Parathyroid adenoma (tissue), 2 donors: ENCODE data around the gene RAB3A.

Experiments
- H2AFZ ChIP-seq: fragments of 300-600 bp; sonication (generic); one replicate; pipeline ENCODE4 v1.7.0; 2017; ENCODE audit warnings: antibody characterized with exemption, mild to moderate bottlenecking
- H3K27ac ChIP-seq: fragments of 300-600 bp; sonication (generic); one replicate; pipeline ENCODE4 v1.7.0; 2017
- H3K27me3 ChIP-seq: fragments of 300-600 bp; sonication (generic); one replicate; pipeline ENCODE4 v1.7.0; 2017; ENCODE audit warnings: low read length; ENCODE audit not compliant: control insufficient read depth, insufficient read depth
- H3K36me3 ChIP-seq: fragments of 300-600 bp; sonication (generic); one replicate; pipeline ENCODE4 v1.7.0; 2017; ENCODE audit warnings: low read length; ENCODE audit not compliant: control insufficient read depth, insufficient read depth
- H3K4me1 ChIP-seq: fragments of 300-600 bp; sonication (generic); one replicate; pipeline ENCODE4 v1.7.0; 2017; ENCODE audit warnings: control low read depth
- H3K4me2 ChIP-seq: fragments of 300-600 bp; sonication (generic); one replicate; pipeline ENCODE4 v1.7.0; 2017; ENCODE audit warnings: low read length
- H3K4me3 ChIP-seq: fragments of 300-600 bp; sonication (generic); one replicate; pipeline ENCODE4 v1.7.0; 2017; ENCODE audit warnings: low read depth, low read length
- H3K79me2 ChIP-seq: fragments of 300-600 bp; sonication (generic); one replicate; pipeline ENCODE4 v1.7.0; 2017; ENCODE audit warnings: control low read depth
- H3K9ac ChIP-seq: fragments of 300-600 bp; sonication (generic); one replicate; pipeline ENCODE4 v1.7.0; 2017; ENCODE audit warnings: mild to moderate bottlenecking
- H3K9me3 ChIP-seq: fragments of 300-600 bp; sonication (generic); one replicate; pipeline ENCODE4 v1.7.0; 2017; ENCODE audit warnings: low read length; ENCODE audit not compliant: control insufficient read depth
- CTCF ChIP-seq: fragments of 300-600 bp; sonication (generic); IDR thresholded peaks from one replicate; pipeline ENCODE4 v1.7.0; 2017; ENCODE audit warnings: antibody characterized with exemption, mild to moderate bottlenecking
- donor health status: primary hyperparathyroidism.

RAB3A gene

GRCh38 chr19:18155095-18156087 lies 48.5 kb downstream of the RAB3A start:
- Histone ChIP-seq H3K4me2 (no peak overlapping the region), H3K4me1 (peaks cover 30% of the 10 kb centered on the region), H3K27me3 (no peaks in the 10 kb centered on the region), H3K27ac (peak overlapping the region; percentile 86), H3K9me3 (no peaks in the 10 kb centered on the region), H3K4me3 (no peak overlapping the region), H3K36me3 (no peaks in the 10 kb centered on the region), H3K79me2 (peaks cover 3% of the 10 kb centered on the region), H2AFZ (no peak overlapping the region), H3K9ac (no peak overlapping the region)
- no peak for TF ChIP-seq CTCF

- Histone ChIP-seq H3K4me3 (peak overlapping the region; percentile 90), H3K27ac (peak overlapping the region; percentile 98), H2AFZ (peak overlapping the region; percentile 79), H3K9ac (peak overlapping the region; percentile 85), H3K36me3 (no peaks in the 10 kb centered on the region), H3K4me2 (peak overlapping the region; percentile 96), H3K27me3 (no peaks in the 10 kb centered on the region), H3K4me1 (peaks cover 28% of the 10 kb centered on the region), H3K79me2 (peaks cover 3% of the 10 kb centered on the region), H3K9me3 (no peaks in the 10 kb centered on the region)
- no peak for TF ChIP-seq CTCF
Observed at GRCh38 chr19:18153556-18154134, 50.2 kb downstream of the RAB3A start.

DNA sequence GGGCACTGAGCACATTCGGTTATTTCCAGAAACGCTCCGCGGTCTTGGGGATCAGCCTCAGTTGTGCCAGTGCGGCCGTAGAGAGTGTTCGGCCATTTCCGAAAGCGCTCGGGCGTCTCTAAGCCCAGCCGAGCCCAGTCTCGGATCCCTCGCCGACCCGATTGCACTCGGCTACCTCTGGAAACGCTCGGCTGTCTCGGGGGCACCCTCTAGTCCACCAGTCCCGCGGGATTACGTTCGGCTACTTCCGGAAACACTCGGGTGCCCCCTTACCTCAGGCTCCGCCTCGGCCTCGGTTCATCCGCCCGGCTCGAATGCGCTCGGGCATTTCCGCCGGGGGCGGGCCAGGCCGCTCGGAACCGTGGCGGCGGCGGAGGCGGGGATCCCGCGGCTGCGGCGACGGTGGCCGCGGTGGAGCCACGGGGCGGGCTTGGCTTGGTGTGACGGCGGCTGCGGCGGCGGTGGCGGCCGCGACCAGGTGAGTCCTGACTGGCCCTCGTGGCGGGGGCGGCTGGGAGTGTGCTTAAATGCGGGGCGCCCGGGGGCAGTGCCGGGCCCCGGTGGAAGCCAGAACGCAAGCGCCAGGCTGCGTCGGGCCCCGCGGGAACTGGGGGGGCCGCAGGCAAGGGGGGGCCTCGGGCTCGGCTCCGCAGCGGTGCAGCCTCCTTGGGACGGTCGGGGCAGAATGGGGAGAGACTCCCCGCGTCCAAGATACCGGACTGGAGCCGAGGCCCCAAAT lies 50.9 kb downstream of the RAB3A start, which contains the start of gene PIK3R2:
Gene PIK3R2 (plus strand): TSS at position 347 of the 739 bp plus-strand sequence. CDS start 2,717 bp downstream, outside the sequence.
- peaks cover 28% of the 10 kb centered on the region for H3K4me1 ChIP-seq
- no peak for TF ChIP-seq CTCF

DNA sequence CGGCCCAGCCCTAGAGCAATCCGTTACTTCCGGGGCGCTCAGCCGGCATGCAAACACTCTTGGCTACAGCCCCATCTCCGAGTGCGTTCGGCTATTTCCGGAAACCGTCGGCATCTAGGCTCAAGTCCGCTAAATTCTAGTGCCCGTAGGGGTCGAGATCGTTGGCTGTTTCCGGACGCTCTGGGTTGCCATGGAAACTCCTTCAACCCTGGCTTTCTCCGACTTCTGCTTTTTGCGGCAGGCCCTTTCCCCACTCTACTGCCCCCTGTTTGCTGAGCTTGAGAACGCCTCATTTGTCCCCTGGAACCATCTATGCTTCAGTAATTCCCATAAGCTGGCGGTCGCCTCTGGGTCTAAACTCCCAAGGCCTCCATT lies 51.4 kb downstream of the RAB3A start:
- peak overlapping the region; percentile 100 for H3K4me2 ChIP-seq
- no peaks in the 10 kb centered on the region for H3K27me3 ChIP-seq
- peaks cover 3% of the 10 kb centered on the region for H3K79me2 ChIP-seq
- H3K9me3 ChIP-seq = no peaks in the 10 kb centered on the region
- H3K4me3 ChIP-seq = peak overlapping the region; percentile 85
- H3K36me3 ChIP-seq = no peaks in the 10 kb centered on the region
- peaks cover 26% of the 10 kb centered on the region for H3K4me1 ChIP-seq
- peak overlapping the region; percentile 70 for H3K9ac ChIP-seq
- peak; percentile 69 for TF ChIP-seq CTCF
- peak overlapping the region; percentile 96 for H2AFZ ChIP-seq
- H3K27ac ChIP-seq = peak overlapping the region; percentile 98

More for the DNA sequence above, 50.9 kb downstream of the RAB3A start, which contains the start of gene PIK3R2:
- Histone ChIP-seq H3K36me3 (no peaks in the 10 kb centered on the region), H3K27me3 (no peaks in the 10 kb centered on the region), H2AFZ (peak within 1 kb of the TSS; percentile 96), H3K79me2 (peaks cover 3% of the 10 kb centered on the region), H3K4me3 (peak within 1 kb of the TSS; percentile 90), H3K4me2 (peak within 1 kb of the TSS; percentile 100), H3K9me3 (no peaks in the 10 kb centered on the region), H3K9ac (peak within 1 kb of the TSS; percentile 85), H3K27ac (peak within 1 kb of the TSS; percentile 98)
